NOMO-1 treated with dmso at 0.1 percent for 144 hours (cell line): ENCODE results near the gene PHF20.
"Not testable (repeated sequence)": the region's sequence is repeated elsewhere in the genome, so short reads cannot be mapped to it uniquely, and the experiment has no call there.

ENCODE experiments used
- DNase-seq: peaks from one replicate; lab custom pipeline; 2025; ENCODE audit not compliant: unreplicated experiment; lab: John Stamatoyannopoulos, UW

PHF20 gene

DNA sequence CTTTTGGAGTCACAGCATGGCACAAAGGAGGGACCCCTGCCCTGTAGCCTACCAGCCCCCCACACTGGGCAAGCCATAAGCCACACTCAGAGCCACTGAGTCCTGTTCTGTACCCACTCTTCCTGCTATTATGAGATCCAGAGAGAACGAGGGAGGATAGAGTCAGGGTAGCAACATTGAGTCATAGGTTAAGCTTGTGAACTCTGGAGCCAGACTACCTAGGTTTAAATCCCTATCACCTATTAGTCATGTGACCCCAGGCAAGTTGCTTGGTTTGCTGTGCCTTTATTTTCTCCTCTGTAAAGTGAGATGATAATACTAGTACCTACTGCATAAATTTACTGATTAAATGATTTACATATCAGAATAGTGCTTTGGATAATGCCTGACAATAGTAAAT, 197.1 kb downstream of the PHF20 start:
- DNase-seq, result no peak

GRCh38 chr20:35971981-35972380, 200.2 kb downstream of the PHF20 start:
- no peak for DNase-seq

- DNase-seq, result no peak
Measured at GRCh38 chr20:35972462-35972861, 200.6 kb downstream of the PHF20 start.

DNA sequence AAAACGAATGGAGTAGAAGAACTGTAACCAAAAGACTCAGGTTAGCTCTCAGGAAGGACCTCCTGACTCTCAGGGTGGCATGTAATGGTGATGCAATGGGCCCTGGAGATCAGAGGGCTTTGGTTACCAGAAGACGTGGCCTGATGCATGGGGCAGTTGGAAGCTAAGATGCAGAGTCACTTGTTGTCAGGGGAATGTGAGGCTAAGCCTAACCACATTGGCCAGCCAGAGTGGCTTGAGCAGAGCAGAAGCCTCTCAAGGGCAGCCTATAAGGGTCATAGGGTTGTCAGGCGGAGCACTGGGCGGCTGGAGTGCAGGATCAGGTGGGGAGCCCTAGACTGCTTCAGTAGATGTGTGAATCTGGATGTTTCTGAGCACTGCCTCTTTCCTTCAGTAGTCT, 202.4 kb downstream of the PHF20 start:
- DNase-seq, result no peak

DNA sequence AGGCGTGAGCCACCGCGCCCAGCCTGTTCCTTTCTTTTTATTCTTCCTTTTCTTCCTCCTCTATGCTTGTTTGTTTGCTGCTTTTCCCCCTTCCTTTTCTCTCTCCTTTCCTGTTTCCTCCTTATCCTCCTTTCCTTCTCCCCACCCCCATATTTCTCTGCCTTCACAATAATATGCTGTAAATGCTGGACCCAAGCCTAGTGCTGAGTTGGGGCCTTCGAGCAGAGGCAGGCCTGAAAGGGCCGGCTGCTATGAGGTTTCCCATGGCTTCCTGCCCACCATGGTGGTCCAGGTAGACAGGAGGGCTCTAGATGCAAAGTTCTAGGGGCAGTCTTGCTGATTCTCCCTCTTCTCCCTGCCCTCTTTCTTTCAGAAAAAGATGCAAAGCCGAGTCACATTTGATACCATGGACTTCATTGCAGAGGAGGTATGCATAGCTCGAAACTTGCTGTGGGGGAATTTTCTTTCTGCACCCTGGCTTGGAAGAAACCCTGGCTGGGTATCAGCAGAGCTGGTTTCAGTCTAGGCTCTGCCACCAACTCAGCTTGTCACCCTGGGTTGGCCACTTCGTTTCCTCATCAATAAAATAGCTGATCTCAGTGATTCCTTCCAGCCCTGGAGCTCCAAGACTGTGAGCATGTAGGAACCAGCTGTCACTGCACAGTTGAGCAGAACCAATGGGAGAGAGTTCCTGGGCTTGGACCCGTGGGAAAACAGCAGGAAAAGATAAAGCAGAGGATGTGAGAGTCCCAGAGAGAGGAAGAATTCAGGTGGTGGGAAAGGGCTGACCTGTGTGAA, 204.0 kb downstream of the PHF20 start:
- DNase-seq, result no peak

DNA sequence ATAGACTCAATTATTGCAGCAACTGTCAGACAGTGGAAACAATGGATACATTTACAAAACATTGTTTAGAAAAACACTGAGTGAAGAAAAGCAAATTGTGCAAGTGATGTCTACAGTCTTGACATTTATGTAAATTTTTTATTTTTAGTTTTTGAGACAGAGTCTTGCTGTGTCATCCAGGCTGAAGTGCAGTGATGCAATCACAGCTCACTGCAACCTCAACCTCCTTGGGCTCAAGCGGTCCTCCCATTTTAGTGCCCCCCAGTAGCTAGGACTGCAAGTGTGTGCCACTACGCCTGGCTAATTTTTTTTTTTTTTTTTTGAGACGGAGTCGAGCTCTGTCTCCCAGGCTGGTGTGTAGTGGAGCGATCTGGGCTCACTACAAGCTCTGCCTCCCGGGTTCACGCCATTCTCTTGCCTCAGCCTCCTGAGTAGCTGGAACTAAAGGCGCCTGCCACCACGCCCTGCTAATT, 206.3 kb downstream of the PHF20 start:
- DNase-seq, result peak; percentile 35

- DNase-seq, result no peak
Measured at GRCh38 chr20:35979544-35979943, 207.7 kb downstream of the PHF20 start.

- peak; percentile 2 for DNase-seq
Measured at GRCh38 chr20:35981969-35982368, 210.2 kb downstream of the PHF20 start.

DNA sequence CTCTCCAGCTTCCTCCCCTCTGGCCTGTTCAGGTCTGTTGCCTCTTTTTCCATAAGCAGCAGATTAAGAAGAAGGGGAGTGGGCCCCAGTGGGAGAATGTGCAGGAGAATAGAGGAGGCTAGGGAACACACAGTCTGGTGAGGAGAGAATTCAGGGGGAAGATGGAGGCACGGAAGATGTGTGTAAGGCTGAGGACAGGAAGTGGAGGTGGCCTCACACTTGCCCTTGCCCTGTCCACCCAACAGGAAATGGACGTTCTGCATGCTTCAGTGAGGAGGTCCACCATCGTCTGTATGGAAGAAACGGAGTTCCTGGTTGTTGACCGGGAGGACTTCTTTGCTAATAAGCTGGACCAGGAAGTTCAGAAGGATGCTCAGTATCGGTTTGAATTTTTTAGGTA, 212.6 kb downstream of the PHF20 start:
- no peak for DNase-seq

- DNase-seq, result no peak
Measured at GRCh38 chr20:35985806-35986205, 214.0 kb downstream of the PHF20 start.

DNA sequence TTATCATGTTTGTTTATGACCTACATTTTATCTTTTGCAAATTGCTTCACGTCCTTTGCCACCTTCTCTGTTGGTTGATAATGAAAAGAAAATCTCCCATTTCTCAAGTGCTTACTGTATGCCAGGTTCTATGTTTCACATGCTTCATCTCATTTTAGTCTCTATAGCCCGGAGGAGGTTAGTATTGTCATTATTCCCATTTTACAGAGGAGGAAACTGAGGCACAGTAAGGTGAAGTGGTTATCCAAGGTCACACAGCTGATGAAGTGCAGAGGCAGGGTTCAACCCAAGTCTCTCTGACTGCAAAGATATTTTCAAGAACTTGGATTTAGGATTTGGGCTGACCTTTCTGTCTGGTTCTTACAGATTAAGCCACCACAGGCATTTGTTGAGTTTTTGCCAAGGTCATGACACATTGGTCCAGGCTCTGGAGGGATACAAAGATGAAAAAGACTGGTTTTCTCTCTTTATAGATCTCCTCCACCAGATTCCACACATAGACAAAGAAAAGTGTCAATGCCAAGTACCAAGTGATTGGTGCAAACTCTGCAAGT, 217.2 kb downstream of the PHF20 start:
- DNase-seq, result no peak

DNA sequence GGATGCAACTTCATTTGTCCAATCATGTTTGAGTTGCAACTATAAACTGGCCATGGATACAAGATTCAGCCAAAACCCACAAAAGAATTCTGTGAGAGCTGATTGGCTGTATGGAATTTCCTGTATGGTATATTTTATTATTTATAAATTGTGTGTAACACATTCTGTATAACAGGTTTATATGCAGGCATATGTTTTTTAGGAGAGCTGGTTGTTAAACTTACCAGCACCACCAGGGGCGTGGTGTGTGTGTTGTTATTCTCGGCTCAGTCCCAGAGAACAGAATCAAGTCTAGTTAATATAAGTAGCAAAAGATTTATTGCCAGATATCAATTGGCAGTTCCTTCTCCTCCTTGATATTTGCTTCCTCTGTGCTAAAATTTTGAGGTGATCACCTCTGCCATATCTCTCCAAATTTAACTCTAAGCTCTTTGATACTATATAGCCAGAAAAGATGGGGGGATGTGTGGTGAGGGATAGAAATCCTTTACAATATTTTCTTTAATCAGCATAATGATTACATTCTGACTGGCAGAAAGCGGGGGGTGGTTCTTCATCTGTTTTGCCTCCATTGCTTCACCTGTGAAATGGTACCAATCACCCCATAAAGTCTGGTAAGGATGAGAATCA, 219.4 kb downstream of the PHF20 start:
- DNase-seq, result no peak

- peak; percentile 25 for DNase-seq
Measured at GRCh38 chr20:35992713-35993335, 221.0 kb downstream of the PHF20 start.

DNA sequence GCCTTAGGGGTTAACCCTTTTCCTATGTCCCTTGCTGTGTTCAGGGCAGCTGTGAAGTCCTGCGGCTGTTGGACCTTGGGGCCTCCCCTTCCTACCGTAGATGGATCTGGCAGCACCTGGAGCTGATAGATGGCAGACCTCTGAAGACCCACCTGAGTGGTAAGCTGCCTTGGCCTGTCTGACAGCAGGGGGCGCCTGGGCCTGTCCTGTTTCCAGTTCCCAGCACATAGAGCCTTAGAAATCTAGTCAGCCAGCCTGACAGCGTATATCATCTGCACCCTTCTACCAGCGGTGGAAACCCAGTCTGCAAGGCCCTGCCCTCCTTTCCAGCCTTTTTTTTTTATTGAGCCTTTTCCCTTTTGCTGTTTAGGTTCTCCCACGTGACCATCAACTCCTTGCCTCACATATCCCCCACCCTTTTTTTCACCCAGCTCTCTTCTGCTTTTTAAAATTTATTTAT, 223.2 kb downstream of the PHF20 start:
- DNase-seq, result peak; percentile 35

DNA sequence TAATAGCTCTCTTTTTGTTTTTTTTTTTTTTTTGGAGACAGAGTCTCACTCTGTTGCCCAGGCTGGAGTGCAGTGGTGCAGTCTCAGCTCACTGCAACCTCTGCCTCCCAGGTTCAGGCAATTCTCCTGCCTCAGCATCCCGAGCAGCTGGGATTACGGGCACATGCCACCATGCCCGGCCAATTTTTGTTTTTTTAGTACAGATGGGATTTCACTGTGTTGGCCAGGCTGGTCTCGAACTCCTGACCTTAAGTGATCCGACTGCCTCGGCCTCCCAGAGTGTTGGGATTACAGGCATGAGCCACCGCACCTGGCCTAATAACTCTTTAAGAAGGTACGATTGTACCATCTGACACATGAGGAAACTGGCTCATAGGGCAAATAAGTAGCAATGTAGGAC, 224.7 kb downstream of the PHF20 start:
- DNase-seq, result not testable (repeated sequence)
